NCI-H2196 treated with DMSO at 0.1 percent for 48 hours (cell line): ENCODE data around the gene PDCD7.
"Not testable (repeated sequence)": the region's sequence is repeated elsewhere in the genome, so short reads cannot be mapped to it uniquely, and the experiment has no call there.

Experiments
- DNase-seq: peaks from one replicate; lab custom pipeline; 2025; ENCODE audit not compliant: unreplicated experiment; lab: John Stamatoyannopoulos, UW

Gene PDCD7

DNA sequence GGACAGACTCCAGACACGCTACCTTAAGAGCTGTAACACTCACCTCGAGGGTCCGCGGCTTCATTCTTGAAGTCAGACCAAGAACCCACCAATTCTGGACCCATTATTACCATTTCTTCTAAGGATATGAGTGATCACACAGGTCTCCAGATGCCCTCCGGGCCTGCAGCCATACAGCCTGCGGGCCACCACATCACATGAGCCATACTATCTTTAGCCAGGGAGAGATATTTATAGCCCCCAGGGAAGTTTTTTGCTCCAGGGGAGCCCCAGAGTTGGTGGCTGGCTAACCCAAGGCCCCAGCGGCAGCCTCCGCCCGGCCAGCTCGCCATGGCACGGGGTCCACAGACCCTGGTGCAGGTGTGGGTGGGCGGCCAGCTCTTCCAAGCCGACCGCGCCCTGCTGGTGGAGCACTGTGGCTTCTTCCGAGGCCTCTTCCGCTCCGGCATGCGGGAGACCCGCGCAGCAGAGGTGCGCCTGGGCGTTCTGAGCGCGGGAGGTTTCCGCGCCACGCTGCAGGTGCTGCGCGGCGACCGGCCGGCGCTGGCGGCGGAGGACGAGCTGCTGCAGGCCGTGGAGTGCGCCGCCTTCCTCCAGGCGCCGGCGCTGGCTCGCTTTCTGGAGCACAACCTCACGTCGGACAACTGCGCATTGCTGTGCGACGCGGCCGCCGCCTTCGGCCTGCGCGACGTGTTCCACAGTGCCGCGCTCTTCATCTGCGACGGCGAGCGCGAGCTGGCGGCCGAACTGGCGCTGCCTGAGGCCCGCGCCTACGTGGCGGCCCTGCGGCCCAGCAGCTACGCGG is 56.9 kb downstream of the PDCD7 start, which contains the start of gene KBTBD13:
TSS of gene KBTBD13 (plus strand) at position 261 of the 805 bp plus-strand sequence. CDS start at position 331, 70 bp downstream.
- DNase-seq = no peak

DNA sequence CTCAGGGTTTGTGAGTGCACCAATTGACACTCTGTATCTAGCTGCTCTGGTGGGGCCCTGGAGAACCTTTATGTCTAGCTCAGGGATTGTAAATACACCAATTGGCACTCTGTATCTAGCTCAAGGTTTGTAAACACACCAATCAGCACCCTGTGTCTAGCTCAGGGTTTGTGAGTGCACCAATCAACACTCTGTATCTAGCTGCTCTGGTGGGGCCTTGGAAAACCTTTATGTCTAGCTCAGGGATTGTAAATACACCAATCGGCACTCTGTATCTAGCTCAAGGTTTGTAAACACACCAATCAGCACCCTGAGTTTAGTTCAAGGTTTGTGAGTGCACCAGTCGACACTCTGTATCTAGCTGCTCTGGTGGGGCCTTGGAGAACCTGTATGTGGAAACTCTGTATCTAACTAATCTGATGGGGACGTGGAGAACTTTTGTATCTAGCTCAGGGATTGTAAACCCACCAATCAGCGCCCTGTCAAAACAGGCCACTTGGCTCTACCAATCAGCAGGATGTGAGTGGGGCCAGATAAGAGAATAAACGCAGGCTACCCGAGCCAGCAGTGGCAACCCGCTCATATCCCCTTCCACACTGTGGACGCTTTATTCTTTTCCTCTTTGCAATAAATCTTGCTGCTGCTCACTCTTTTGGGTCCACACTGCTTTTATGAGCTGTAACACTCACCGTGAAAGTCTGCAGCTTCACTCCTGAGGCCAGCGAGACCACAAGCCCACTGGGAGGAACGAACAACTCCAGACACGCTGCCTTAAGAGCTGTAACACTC is 57.8 kb downstream of the PDCD7 start:
- DNase-seq = not testable (repeated sequence)

DNA sequence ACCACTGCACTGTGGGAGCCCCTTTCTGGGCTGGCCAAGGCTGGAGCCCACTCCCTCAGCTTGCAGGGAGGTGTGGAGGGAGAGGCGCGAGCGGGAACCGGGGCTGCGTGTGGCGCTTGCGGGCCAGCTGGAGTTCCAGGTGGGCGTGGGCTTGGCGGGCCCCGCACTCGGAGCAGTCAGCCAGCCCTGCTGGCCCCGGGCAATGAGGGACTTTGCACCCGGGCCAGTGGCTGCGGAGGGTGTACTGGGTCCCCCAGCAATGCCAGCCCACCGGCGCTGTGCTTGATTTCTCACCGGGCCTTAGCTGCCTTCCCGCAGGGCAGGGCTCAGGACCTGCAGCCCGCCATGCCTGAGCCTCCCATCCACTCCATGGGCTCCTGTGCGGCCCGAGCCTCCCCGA is 58.7 kb downstream of the PDCD7 start:
- not testable (repeated sequence) for DNase-seq

DNA sequence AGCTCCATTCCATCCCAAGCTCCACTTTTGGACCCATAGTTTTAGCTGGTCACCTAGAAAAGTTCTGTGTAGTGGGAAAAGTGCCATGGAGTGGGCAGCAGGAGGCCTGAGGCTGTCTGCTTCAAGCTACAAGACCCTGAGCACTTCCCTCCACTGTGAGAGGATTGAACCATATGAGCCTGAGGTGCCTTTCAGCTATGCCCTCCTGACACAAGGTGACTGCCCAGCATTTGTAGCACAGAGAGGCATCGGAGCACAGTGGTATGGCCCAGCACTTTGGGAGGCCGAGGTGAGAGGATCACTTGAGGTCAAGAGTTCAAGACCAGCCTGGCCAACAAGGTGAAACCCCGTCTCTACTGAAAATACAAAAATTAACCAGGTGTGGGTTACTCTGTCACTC is 61.0 kb downstream of the PDCD7 start:
- DNase-seq = no peak

DNA sequence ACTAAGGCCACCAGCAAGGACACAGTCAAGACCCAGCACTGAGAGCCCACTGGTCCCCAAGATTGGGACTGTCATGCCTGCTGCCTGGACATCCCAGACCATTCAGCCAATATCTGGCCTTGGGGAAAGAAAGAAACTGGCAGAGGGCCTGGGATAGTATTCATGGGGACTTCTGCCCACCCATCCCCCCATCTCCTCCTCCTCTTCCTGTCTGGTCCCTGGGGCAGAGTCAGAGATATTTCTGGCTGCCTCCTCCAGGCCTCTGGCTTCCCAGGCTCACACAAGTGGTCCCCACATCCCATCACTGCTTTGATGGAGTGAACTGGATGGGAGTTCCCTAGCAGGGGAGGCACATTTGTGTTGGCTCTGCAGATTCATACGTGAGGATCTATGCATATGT is 61.6 kb downstream of the PDCD7 start:
- no peak for DNase-seq

GRCh38 chr15:65071381-65071811 is 62.2 kb downstream of the PDCD7 start:
- DNase-seq = no peak

DNA sequence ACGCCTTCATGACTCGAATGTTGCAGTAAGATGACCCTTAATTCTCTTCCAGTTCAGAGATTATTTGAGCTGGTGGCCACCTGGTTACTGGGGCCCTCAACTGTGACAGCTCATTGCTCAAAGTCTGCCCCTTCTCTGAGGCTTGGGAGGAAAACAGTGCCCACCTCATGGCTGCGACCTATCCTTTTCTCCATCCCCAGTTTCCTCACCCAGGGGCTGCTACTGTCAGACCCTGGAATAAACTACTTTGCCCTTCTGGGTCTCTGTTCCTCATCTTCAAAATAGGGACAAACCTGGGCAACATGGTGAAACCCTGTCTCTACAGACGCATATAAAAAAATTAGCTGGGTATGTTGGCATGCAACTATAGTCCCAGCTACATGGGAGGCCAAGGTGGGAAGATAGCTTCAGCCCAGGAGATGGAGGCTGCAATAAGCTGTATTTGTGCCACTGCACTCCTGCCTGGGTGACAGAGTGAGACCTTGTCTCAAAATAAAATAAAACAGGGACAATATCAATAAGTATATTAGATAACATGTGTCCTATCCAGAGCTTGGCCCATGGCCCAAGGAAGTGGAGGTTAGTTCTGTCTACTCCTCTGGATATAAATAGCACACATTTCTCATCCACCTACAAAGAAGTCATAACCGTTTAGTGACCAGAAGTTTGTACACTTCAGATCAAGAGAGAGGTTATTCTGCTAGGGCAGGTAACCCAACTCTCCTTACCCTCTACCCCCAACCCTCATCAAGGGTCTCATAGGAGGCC is 63.6 kb downstream of the PDCD7 start:
- DNase-seq = no peak

DNA sequence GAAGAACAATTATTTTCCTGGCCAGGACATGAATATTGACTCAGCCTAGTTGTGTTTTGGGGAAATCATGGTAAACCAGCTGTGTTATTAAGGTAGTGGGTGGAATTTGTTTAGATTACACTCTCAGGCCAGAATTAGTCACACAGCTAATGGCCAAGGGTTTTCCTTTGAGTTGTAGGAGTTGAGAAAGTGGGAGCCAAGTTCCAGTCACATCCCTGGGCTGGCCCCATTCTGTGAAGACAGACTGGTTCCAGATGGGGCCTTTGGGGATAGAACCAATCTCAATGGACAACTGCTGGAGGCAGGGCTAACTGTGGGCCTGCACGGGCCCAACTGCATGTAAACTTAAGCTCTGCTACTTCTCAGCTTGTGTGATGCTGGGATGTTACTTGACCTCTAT is 64.4 kb downstream of the PDCD7 start:
- no peak for DNase-seq

- no peak for DNase-seq
Observed at GRCh38 chr15:65068403-65068788, 65.2 kb downstream of the PDCD7 start.

- no peak for DNase-seq
Observed at GRCh38 chr15:65067645-65068402, 65.8 kb downstream of the PDCD7 start, which contains the start of gene RASL12. Gene RASL12, minus strand, starts transcription at chr15:65067991. Its CDS starts 156 bp downstream, at chr15:65067835.
